PC-3 (cell line): ENCODE data around the gene APBA2. TPM values are rescaled to one million over a fixed set of nuclear protein-coding genes. Genes with fewer than 3 reads are reported as not detected.

Experiments
- ATAC-seq: fragments of 200-7000 bp; cut with Tn5 transposase; 2 replicates; pipeline ENCODE4 v1.9.1; 2020; ENCODE audit warnings: mild to moderate bottlenecking, moderate library complexity
- BruUV-seq: library from RNA; stranded (reverse); fragments of 400-500 nt; replicated peaks from 2 replicates; lab custom pipeline; 2021; lab: Mats Ljungman, UMichigan
- CTCF ChIA-PET: fragments of 300-600 bp; sonication (Branson Sonifier 250); formaldehyde crosslinking; loops from one replicate; lab custom pipeline; 2022; ENCODE audit warnings: antibody characterized with exemption; lab: Charles Lee
- POLR2A ChIA-PET: fragments of 300-600 bp; sonication (Branson Sonifier 250); formaldehyde crosslinking; loops from one replicate; lab custom pipeline; 2022; ENCODE audit warnings: antibody characterized with exemption; ENCODE audit not compliant: unreplicated experiment; lab: Charles Lee
- DNase-seq: peaks from one replicate; pipeline ENCODE4 v3.0.0-alpha.2; 2015
- H2AFZ ChIP-seq: fragments of 300-600 bp; sonication (generic); 2 replicates; pipeline ENCODE4 v1.6.0; 2016; ENCODE audit warnings: antibody characterized with exemption, low read length
- H3F3A ChIP-seq: fragments of 300-600 bp; sonication (generic); one replicate; pipeline ENCODE4 v1.6.0; 2017; ENCODE audit warnings: antibody characterized with exemption, low read length, control low read depth, mild to moderate bottlenecking; ENCODE audit not compliant: unreplicated experiment
- H3K27ac ChIP-seq: fragments of 300-600 bp; sonication (generic); 2 replicates; pipeline ENCODE4 v1.5.1; 2016; ENCODE audit warnings: mild to moderate bottlenecking, low read length
- H3K27me3 ChIP-seq: fragments of 300-600 bp; sonication (generic); 2 replicates; pipeline ENCODE4 v1.6.1; 2016; ENCODE audit warnings: low read length, mixed read lengths
- H3K36me3 ChIP-seq: fragments of 300-600 bp; sonication (generic); 2 replicates; pipeline ENCODE4 v1.6.1; 2016; ENCODE audit warnings: low read depth, mixed run types, low read length, mixed read lengths
- H3K4me1 ChIP-seq: fragments of 300-600 bp; sonication (generic); 2 replicates; pipeline ENCODE4 v1.5.1; 2016; ENCODE audit warnings: low read length; ENCODE audit not compliant: insufficient read depth
- H3K4me2 ChIP-seq: fragments of 300-600 bp; sonication (generic); 2 replicates; pipeline ENCODE4 v1.6.0; 2016; ENCODE audit warnings: low read length
- H3K4me3 ChIP-seq: fragments of 300-600 bp; sonication (generic); 2 replicates; pipeline ENCODE4 v1.5.1; 2016; ENCODE audit warnings: mild to moderate bottlenecking, low read length, mixed read lengths
- H3K79me2 ChIP-seq: fragments of 300-600 bp; sonication (generic); 2 replicates; pipeline ENCODE4 v1.6.1; 2017; ENCODE audit warnings: low read length, mixed read lengths
- H3K9ac ChIP-seq: fragments of 300-600 bp; sonication (generic); 2 replicates; pipeline ENCODE4 v1.6.0; 2016; ENCODE audit warnings: mild to moderate bottlenecking, low read length
- H3K9me2 ChIP-seq: fragments of 300-600 bp; sonication (generic); replicated peaks from 2 replicates; pipeline ENCODE4 v1.6.1; 2016; ENCODE audit warnings: mixed run types, low read length, mixed read lengths
- H3K9me3 ChIP-seq: fragments of 300-600 bp; sonication (generic); 2 replicates; pipeline ENCODE4 v1.6.1; 2016; ENCODE audit warnings: low read length, mixed read lengths
- H4K20me1 ChIP-seq: fragments of 300-600 bp; sonication (generic); 2 replicates; pipeline ENCODE4 v1.6.1; 2016; ENCODE audit warnings: low read length, mixed read lengths
- CTCF ChIP-seq: fragments of 300-600 bp; sonication (generic); conservative IDR thresholded peaks from 2 replicates; pipeline ENCODE4 v1.5.1; 2017; ENCODE audit warnings: antibody characterized with exemption, low read depth, mild to moderate bottlenecking, low read length
- EZH2 ChIP-seq: fragments of 300-600 bp; sonication (generic); IDR thresholded peaks from one replicate; pipeline ENCODE4 v1.6.1; 2017; ENCODE audit warnings: antibody characterized with exemption, mild to moderate bottlenecking, low read length; ENCODE audit not compliant: unreplicated experiment
- EZH2phosphoT487 ChIP-seq: fragments of 300-600 bp; sonication (generic); IDR thresholded peaks from 2 replicates; pipeline ENCODE4 v1.6.1; 2018; ENCODE audit warnings: mild to moderate bottlenecking, antibody characterized with exemption, low read length, borderline replicate concordance
- intact Hi-C: fragments of 100-400 bp; cut with micrococcal nuclease; formaldehyde crosslinking; loops from 2 replicates; pipeline ENCODE4 v1.9.0; 2023
- total RNA-seq: library from RNA; depleted of rRNA; stranded (reverse); fragments of >200 nt; gene quantifications from 2 replicates; pipeline ENCODE4 v1.2.3, GENCODE V29; 2014

The APBA2 gene
- total RNA-seq, 1 experiment from 2014 or later = 61.7 TPM

DNA sequence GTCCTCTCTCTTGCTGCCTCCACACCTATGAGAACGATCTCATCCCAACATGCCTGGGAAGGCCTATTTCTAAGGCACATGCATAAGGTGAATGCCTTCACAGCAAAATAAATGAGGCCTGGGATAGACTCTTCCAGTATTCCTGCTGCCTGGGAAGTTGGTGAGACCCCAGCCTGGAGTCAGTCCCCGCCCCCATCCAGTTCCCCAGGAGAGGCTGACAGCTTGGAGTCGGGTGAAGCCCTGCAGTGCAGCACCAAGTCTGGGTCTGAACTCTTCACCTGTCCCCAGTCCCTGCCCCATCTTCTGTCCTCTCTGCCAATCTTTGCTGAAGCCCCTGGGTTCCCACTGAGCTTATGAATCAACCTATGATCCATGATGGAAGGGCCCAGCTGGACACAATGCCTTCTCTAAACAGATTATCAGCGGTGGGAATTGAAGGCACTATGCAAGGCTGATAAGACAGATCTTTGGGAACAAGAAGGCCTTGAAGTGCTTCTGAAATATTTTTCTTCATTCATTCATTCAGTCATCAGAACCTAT lies 10.2 kb upstream of the APBA2 start:
- H3K4me2 ChIP-seq = no peak overlapping the region
- TF ChIP-seq EZH2phosphoT487 = no peak
- ATAC-seq (no peak), DNase-seq (no peak)
- ChIA-PET POLR2A (no interaction called here), CTCF (no interaction called here)
- no peaks in the 10 kb centered on the region for H3K27me3 ChIP-seq
- H3K79me2 ChIP-seq = no peaks in the 10 kb centered on the region
- intact Hi-C loops = no loop called here
- no peaks in the 10 kb centered on the region for H3K9me2 ChIP-seq
- no peaks in the 10 kb centered on the region for H3F3A ChIP-seq
- no peak overlapping the region for H3K27ac ChIP-seq
- no peak overlapping the region for H2AFZ ChIP-seq
- H3K36me3 ChIP-seq = no peaks in the 10 kb centered on the region
- no peak overlapping the region for H3K4me3 ChIP-seq
- no peaks in the 10 kb centered on the region for H3K4me1 ChIP-seq
- no peak overlapping the region for H3K9ac ChIP-seq
- H3K9me3 ChIP-seq = no peaks in the 10 kb centered on the region
- no TSS peak for BruUV-seq
- no peaks in the 10 kb centered on the region for H4K20me1 ChIP-seq

DNA sequence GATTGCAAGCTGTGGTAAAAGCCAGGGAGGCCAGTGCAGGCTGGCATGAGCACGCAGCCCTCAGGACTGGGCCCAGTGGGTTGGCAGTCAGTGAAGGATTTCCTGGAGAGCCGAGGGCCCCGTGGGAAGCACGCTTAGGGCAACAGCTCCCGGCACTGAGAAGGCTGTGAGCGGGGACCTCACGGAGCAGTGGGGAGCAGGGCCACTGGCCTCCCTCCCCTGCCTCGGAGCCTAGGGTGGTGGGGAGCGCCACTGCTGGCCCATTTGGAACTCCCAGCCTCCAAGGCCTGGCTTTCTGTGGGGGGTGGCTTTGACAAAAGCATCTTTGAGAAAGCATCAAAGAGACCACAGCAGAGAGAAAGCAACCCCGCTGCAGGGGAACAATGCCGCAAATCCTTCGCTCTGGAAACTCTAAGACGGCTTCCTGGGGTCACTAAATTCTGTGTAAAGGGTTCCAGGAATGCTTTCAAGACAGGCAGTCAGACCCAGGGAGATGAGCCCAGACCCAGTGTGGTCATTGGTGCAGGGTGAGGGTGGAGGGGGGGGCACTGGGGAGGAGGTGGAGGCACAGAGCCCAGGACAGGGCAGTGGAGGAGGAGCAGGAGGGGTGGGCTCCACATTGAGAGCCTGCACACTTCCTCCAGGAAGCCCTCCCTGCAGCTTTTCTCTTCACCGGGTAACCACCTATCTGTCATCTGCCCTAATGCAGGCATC lies 9.5 kb upstream of the APBA2 start:
- POLR2A ChIA-PET = interaction anchor here (0.7 kb wide), 1 partner anchor 177 kb away, joined by 3 read pairs; no protein-coding TSS in a partner anchor

DNA sequence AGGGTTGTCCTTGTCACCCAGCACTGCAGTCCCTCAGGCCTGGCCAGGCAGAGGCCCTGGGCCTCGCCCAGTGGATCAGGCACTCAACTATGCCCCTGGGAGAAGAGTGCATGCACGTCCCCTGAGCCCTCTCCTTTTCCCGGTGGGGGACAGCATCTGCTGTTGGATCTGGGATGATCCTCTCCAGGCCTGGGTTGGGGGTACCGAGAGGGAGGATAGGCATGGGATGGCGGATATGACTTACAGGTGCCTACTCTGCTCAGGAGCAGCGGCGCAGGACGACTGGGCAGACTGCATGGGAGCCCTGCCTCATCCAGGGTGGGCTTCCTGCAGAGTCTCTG lies 9.0 kb upstream of the APBA2 start:
- intact Hi-C loops = no loop called here
- no TSS peak for BruUV-seq
- ATAC-seq (no peak), DNase-seq (no peak)
- Histone ChIP-seq H3K9ac (no peak overlapping the region), H3K4me3 (no peak overlapping the region), H3K79me2 (no peaks in the 10 kb centered on the region), H3K4me1 (no peaks in the 10 kb centered on the region), H2AFZ (no peak overlapping the region), H3F3A (no peaks in the 10 kb centered on the region), H3K9me2 (no peaks in the 10 kb centered on the region), H3K4me2 (no peak overlapping the region), H3K36me3 (no peaks in the 10 kb centered on the region), H3K27me3 (no peaks in the 10 kb centered on the region), H3K9me3 (no peaks in the 10 kb centered on the region), H3K27ac (no peak overlapping the region), H4K20me1 (no peaks in the 10 kb centered on the region)
- ChIA-PET POLR2A (no interaction called here), CTCF (no interaction called here)
- TF ChIP-seq EZH2 (no peak), CTCF (no peak), EZH2phosphoT487 (no peak)

More for the DNA sequence above, 9.5 kb upstream of the APBA2 start:
- ATAC-seq (no peak), DNase-seq (no peak)
- Histone ChIP-seq H4K20me1 (no peaks in the 10 kb centered on the region), H3K4me1 (no peaks in the 10 kb centered on the region), H3K36me3 (no peaks in the 10 kb centered on the region), H3K9ac (no peak overlapping the region), H3K79me2 (no peaks in the 10 kb centered on the region), H2AFZ (no peak overlapping the region), H3F3A (no peaks in the 10 kb centered on the region), H3K9me3 (no peaks in the 10 kb centered on the region), H3K9me2 (no peaks in the 10 kb centered on the region), H3K27me3 (no peaks in the 10 kb centered on the region), H3K4me3 (no peak overlapping the region), H3K4me2 (no peak overlapping the region), H3K27ac (no peak overlapping the region)
- no TSS peak for BruUV-seq
- TF ChIP-seq EZH2 (no peak), CTCF (no peak), EZH2phosphoT487 (no peak)
- CTCF ChIA-PET = no interaction called here
- intact Hi-C loops = no loop called here
